Trophoblast cell (in vitro differentiated cells and primary cell): Measurements from ENCODE around the gene LRBA.

ENCODE experiments used
- DNase-seq, 2 donors: peaks; one replicate each; pipeline ENCODE4 v3.0.0-alpha.2; 2016
- H2AFZ ChIP-seq: 2 replicates; pipeline ENCODE4 v1.6.1; 2013; ENCODE audit warnings: low read length, moderate library complexity, mild to moderate bottlenecking; ENCODE audit not compliant: insufficient read depth, poor library complexity
- H2AK5ac ChIP-seq: 2 replicates; pipeline ENCODE4 v1.6.1; 2013; ENCODE audit warnings: mild to moderate bottlenecking, low read length
- H2BK120ac ChIP-seq: 2 replicates; pipeline ENCODE4 v1.6.1; 2013; ENCODE audit warnings: low read length, mild to moderate bottlenecking, moderate library complexity; ENCODE audit not compliant: insufficient read depth, poor library complexity
- H2BK12ac ChIP-seq: 2 replicates; pipeline ENCODE4 v1.6.1; 2013; ENCODE audit warnings: mild to moderate bottlenecking, low read length, moderate library complexity
- H2BK5ac ChIP-seq: 2 replicates; pipeline ENCODE4 v1.6.1; 2013; ENCODE audit warnings: low read length, low read depth, moderate library complexity, mild to moderate bottlenecking; ENCODE audit not compliant: poor library complexity
- H3K14ac ChIP-seq: 2 replicates; pipeline ENCODE4 v1.6.1; 2013; ENCODE audit warnings: mild to moderate bottlenecking, low read length
- H3K18ac ChIP-seq: 2 replicates; pipeline ENCODE4 v1.6.1; 2013; ENCODE audit warnings: mild to moderate bottlenecking, low read length
- H3K23ac ChIP-seq: 2 replicates; pipeline ENCODE4 v1.6.1; 2013; ENCODE audit warnings: low read length
- H3K27ac ChIP-seq: 2 replicates; pipeline ENCODE4 v1.5.1; 2013; ENCODE audit warnings: low read depth, mild to moderate bottlenecking, inconsistent platforms, low read length, moderate library complexity
- H3K27me3 ChIP-seq: 2 replicates; pipeline ENCODE4 v1.6.1; 2013; ENCODE audit warnings: inconsistent platforms, mild to moderate bottlenecking, low read length, moderate library complexity; ENCODE audit not compliant: insufficient read depth
- H3K36me3 ChIP-seq, 2 experiments: 1 replicate in 1 of 2; 2 replicates in 1 of 2; pipeline ENCODE4 v1.6.1; 2013; ENCODE audit warnings: low read length in 2 of 2, mild to moderate bottlenecking in 2 of 2, moderate library complexity in 1 of 2; ENCODE audit not compliant: insufficient read depth in 2 of 2, control insufficient read depth in 1 of 2
- H3K4ac ChIP-seq: 2 replicates; pipeline ENCODE4 v1.6.1; 2013; ENCODE audit warnings: low read depth, mild to moderate bottlenecking, low read length, moderate library complexity
- H3K4me1 ChIP-seq, 2 experiments: 1 replicate in 1 of 2; 2 replicates in 1 of 2; pipeline ENCODE4 v1.6.1; 2013; ENCODE audit warnings: low read length in 2 of 2, mild to moderate bottlenecking in 2 of 2, moderate library complexity in 1 of 2; ENCODE audit not compliant: insufficient read depth in 2 of 2, control insufficient read depth in 1 of 2
- H3K4me2 ChIP-seq: 2 replicates; pipeline ENCODE4 v1.6.1; 2013; ENCODE audit warnings: inconsistent platforms, mild to moderate bottlenecking, low read length, moderate library complexity
- H3K4me3 ChIP-seq: 2 replicates; pipeline ENCODE4 v1.5.1; 2013; ENCODE audit warnings: mild to moderate bottlenecking, low read depth, low read length, inconsistent platforms
- H3K79me1 ChIP-seq: one replicate; pipeline ENCODE4 v1.6.1; 2013; ENCODE audit warnings: low read length
- H3K79me2 ChIP-seq: 2 replicates; pipeline ENCODE4 v1.6.1; 2013; ENCODE audit warnings: low read length, mild to moderate bottlenecking; ENCODE audit not compliant: control insufficient read depth, insufficient read depth, poor library complexity
- H3K9ac ChIP-seq: 2 replicates; pipeline ENCODE4 v1.6.1; 2013; ENCODE audit warnings: mild to moderate bottlenecking, low read length
- H3K9me3 ChIP-seq: 2 replicates; pipeline ENCODE4 v1.6.1; 2013; ENCODE audit warnings: low read depth, mild to moderate bottlenecking, control low read depth, inconsistent platforms, low read length; ENCODE audit not compliant: insufficient read depth
- H4K12ac ChIP-seq: 2 replicates; pipeline ENCODE4 v1.6.1; 2013; ENCODE audit warnings: low read depth, mild to moderate bottlenecking, low read length, moderate library complexity
- H4K8ac ChIP-seq: 2 replicates; pipeline ENCODE4 v1.6.1; 2013; ENCODE audit warnings: low read depth, mild to moderate bottlenecking, low read length, moderate library complexity
- H4K91ac ChIP-seq: one replicate; pipeline ENCODE4 v1.6.1; 2013; ENCODE audit warnings: low read depth, mild to moderate bottlenecking, low read length, moderate library complexity
- WGBS: extraction: QIAGEN DNeasy Blood & Tissue Kit; methylation state at CpG from one replicate; pipeline ENCODE4 v1.1.7; 2013; ENCODE audit warnings: missing lambda C conversion rate; ENCODE audit not compliant: insufficient read length, insufficient coverage; ENCODE audit errors: extremely low coverage; 5-methylcytosine and 5-hydroxymethylcytosine counted together

LRBA gene

DNA sequence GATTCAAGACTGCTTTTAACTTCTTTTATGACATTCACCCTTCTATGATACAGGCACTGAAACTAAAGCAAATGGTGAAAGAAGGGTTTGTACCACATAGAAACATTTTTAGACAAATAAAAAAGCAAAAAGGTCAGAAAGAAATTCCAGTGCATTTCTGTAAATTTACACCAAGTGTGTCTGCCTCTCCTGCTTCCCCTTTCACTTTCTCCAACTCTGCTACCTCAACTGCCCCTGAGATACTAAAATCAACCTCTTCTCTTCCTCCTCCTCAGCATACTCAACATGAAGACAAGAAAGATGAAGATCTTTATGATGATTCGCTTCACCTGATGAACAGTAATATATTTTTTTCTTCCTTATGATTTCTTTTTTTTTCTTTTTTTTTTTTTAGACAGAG lies 187.9 kb downstream of the LRBA start:
- Histone ChIP-seq H2BK12ac (no peak overlapping the region), H2AK5ac (no peak overlapping the region), H3K4ac (no peak overlapping the region), H3K18ac (no peak overlapping the region), H4K8ac (no peak overlapping the region), H3K27ac (no peak overlapping the region), H3K79me1 (no peaks in the 10 kb centered on the region), H3K4me3 (no peak overlapping the region), H3K27me3 (no peaks in the 10 kb centered on the region), H3K4me1 (no peaks in the 10 kb centered on the region), H3K14ac (no peak overlapping the region), H3K23ac (no peak overlapping the region), H2BK5ac (no peak overlapping the region), H2BK120ac (no peak overlapping the region), H4K12ac (no peak overlapping the region), H3K79me2 (no peaks in the 10 kb centered on the region), H3K36me3 (peaks cover 0 to 6% of the 10 kb centered on the region in 2 experiments), H4K91ac (no peak overlapping the region), H3K9ac (no peak overlapping the region), H3K9me3 (no peaks in the 10 kb centered on the region), H3K4me2 (no peak overlapping the region), H2AFZ (no peak overlapping the region)
- WGBS, result no CpG with 5 or more reads among the region's 1 CpG
- DNase-seq, result no peak

DNA sequence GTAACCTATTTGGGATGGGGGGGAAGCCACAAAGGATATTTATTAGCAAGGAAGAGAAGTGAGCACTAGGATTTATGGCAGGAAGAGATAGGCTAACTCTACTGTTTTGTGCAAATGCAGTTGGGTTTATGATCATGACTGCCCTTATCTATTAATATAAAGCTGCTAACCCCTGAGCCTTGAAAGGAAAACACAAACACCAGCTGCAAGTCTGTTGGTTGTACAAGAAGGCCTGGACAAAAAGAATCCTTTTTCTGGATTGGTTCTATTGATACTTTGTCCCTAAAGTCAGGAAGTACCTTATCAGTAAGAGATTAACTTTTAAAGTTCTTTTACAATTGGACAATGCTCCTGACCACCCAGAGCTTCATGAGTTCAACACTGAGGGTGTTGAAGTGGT lies 188.8 kb downstream of the LRBA start:
- H3K79me1 ChIP-seq, result no peaks in the 10 kb centered on the region
- no peaks in the 10 kb centered on the region for H3K27me3 ChIP-seq
- no peak overlapping the region for H3K4me2 ChIP-seq
- no peak overlapping the region for H4K8ac ChIP-seq
- H3K9ac ChIP-seq, result no peak overlapping the region
- H4K12ac ChIP-seq, result no peak overlapping the region
- no peak overlapping the region for H3K18ac ChIP-seq
- H3K27ac ChIP-seq, result no peak overlapping the region
- H3K4ac ChIP-seq, result no peak overlapping the region
- no peak overlapping the region for H4K91ac ChIP-seq
- H3K36me3 ChIP-seq, result peaks cover 0 to 6% of the 10 kb centered on the region in 2 experiments
- H3K9me3 ChIP-seq, result no peaks in the 10 kb centered on the region
- H2AK5ac ChIP-seq, result no peak overlapping the region
- no peaks in the 10 kb centered on the region for H3K4me1 ChIP-seq
- H3K14ac ChIP-seq, result no peak overlapping the region
- H3K23ac ChIP-seq, result no peak overlapping the region
- no peak for DNase-seq
- no peak overlapping the region for H3K4me3 ChIP-seq
- no peak overlapping the region for H2BK120ac ChIP-seq
- no peak overlapping the region for H2BK5ac ChIP-seq
- no peaks in the 10 kb centered on the region for H3K79me2 ChIP-seq
- H2AFZ ChIP-seq, result no peak overlapping the region
- H2BK12ac ChIP-seq, result no peak overlapping the region

DNA sequence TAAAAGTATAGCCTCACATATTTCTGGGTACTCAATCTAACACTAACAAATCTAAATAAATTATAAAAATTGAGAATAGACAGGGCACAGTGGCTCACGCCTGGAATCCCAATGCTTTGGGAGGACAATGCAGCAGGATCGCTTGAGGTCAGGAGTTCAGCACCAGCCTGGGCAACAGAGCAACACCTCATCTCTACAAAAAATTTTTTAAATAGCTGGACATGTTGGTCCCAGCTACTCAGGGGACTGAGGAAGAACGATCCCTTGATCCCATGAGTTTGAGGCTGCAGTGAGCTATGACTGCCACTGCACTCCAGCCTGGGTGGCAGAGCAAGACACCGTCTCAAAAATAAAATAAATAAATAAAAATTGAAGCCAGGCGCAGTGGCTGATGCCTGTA lies 192.7 kb downstream of the LRBA start:
- Histone ChIP-seq H3K9me3 (no peaks in the 10 kb centered on the region), H3K4ac (no peak overlapping the region)

DNA sequence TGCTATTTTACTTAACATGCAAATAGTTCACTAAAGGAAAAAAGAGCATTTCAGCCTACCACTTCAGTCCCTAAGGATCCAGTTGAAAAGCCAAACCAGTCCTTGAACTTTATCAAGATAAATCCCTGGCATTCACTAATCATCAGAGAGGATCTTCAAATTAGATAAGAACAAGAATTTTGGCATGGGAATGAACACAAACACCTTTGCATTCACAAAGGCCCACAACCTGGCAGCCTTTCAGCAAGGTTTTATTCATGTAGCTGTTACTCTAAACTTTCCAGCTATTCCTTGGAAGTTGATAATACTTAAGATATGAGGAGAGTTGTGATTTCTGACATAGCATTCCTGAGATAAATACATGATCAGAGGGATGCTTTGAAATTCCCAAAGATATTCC lies 193.4 kb downstream of the LRBA start:
- Histone ChIP-seq H3K9me3 (no peaks in the 10 kb centered on the region), H2BK120ac (no peak overlapping the region), H2BK12ac (no peak overlapping the region), H3K79me2 (no peaks in the 10 kb centered on the region), H3K9ac (no peak overlapping the region), H4K8ac (no peak overlapping the region), H2AFZ (no peak overlapping the region), H3K4me1 (no peaks in the 10 kb centered on the region), H2AK5ac (no peak overlapping the region), H2BK5ac (no peak overlapping the region), H3K4me2 (no peak overlapping the region), H3K18ac (no peak overlapping the region), H3K14ac (no peak overlapping the region), H3K4me3 (no peak overlapping the region), H3K23ac (no peak overlapping the region), H4K91ac (no peak overlapping the region), H3K27ac (no peak overlapping the region), H4K12ac (no peak overlapping the region), H3K36me3 (no peaks in the 10 kb centered on the region), H3K79me1 (no peaks in the 10 kb centered on the region), H3K4ac (no peak overlapping the region), H3K27me3 (no peaks in the 10 kb centered on the region)
- peak; percentile 82 to 94 for DNase-seq

More for the DNA sequence above, 192.7 kb downstream of the LRBA start:
- H3K14ac ChIP-seq, result no peak overlapping the region
- H4K91ac ChIP-seq, result no peak overlapping the region
- H4K8ac ChIP-seq, result no peak overlapping the region
- H3K4me1 ChIP-seq, result no peaks in the 10 kb centered on the region
- no peak overlapping the region for H2BK12ac ChIP-seq
- H3K79me1 ChIP-seq, result no peaks in the 10 kb centered on the region
- no peak overlapping the region for H3K27ac ChIP-seq
- no peak overlapping the region for H3K4me3 ChIP-seq
- H2BK120ac ChIP-seq, result no peak overlapping the region
- H3K79me2 ChIP-seq, result no peaks in the 10 kb centered on the region
- H3K23ac ChIP-seq, result no peak overlapping the region
- no peak overlapping the region for H2AFZ ChIP-seq
- H2BK5ac ChIP-seq, result no peak overlapping the region
- H3K4me2 ChIP-seq, result no peak overlapping the region
- WGBS, result no CpG with 5 or more reads among the region's 5 CpGs
- no peak overlapping the region for H3K9ac ChIP-seq
- H3K27me3 ChIP-seq, result no peaks in the 10 kb centered on the region
- no peak overlapping the region for H3K18ac ChIP-seq
- H3K36me3 ChIP-seq, result no peaks in the 10 kb centered on the region
- no peak overlapping the region for H2AK5ac ChIP-seq
- DNase-seq, result no peak
- no peak overlapping the region for H4K12ac ChIP-seq

DNA sequence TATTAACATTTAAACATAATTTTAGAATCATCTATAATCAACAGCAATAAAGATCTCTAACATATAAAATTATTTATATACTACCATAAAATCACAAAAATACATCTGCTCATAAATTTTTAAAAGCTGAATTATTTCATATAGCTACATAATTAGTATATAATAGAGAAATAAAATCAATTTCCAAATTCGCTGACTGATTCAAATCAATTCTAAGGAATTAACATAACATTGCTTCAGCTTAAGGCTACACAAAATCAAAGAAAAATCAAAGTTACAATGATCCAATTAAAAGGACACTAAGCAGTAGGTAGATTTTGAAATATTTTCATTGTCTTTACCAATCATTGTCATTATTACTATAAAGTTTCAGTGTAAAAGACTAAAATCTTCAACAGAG lies 194.7 kb downstream of the LRBA start:
- Histone ChIP-seq H3K4me1 (no peaks in the 10 kb centered on the region), H3K79me2 (no peaks in the 10 kb centered on the region), H2BK12ac (no peak overlapping the region), H4K91ac (no peak overlapping the region), H4K12ac (no peak overlapping the region), H3K79me1 (no peaks in the 10 kb centered on the region), H3K4ac (no peak overlapping the region), H2AFZ (no peak overlapping the region), H3K27ac (no peak overlapping the region), H3K4me2 (no peak overlapping the region), H3K18ac (no peak overlapping the region), H4K8ac (no peak overlapping the region), H2BK120ac (no peak overlapping the region), H3K36me3 (no peaks in the 10 kb centered on the region), H3K9ac (no peak overlapping the region), H3K9me3 (no peaks in the 10 kb centered on the region), H2BK5ac (no peak overlapping the region), H3K4me3 (no peak overlapping the region), H3K14ac (no peak overlapping the region), H2AK5ac (no peak overlapping the region), H3K23ac (no peak overlapping the region), H3K27me3 (no peaks in the 10 kb centered on the region)
- DNase-seq, result no peak
- no CpG with 5 or more reads among the region's 1 CpG for WGBS
